ENCODE measurements around the gene CD52.
A peak's percentile ranks its signal among the peaks of the same experiment; 100 is the strongest.
"Not testable (repeated sequence)": the region's sequence is repeated elsewhere in the genome, so short reads cannot be mapped to it uniquely, and the experiment has no call there.

CD52 gene

GRCh38 chr1:26297057-26297790 is 20.5 kb upstream of the CD52 start:
- peak overlapping the region; percentile 70 for H3K27ac ChIP-seq
- no peak for DNase-seq (ENCODE audit: low read depth, low spot score)

- H3K27ac ChIP-seq: peak overlapping the region; percentile 70
- no peak for DNase-seq (ENCODE audit: low read depth, low spot score)
Measured at GRCh38 chr1:26297791-26298124, 20.0 kb upstream of the CD52 start.

GRCh38 chr1:26300578-26301275 is 17.0 kb upstream of the CD52 start:
- DNase-seq (ENCODE audit: low read depth, low spot score): no peak
- H3K27ac ChIP-seq: no peak overlapping the region

GRCh38 chr1:26302733-26303405 is 14.9 kb upstream of the CD52 start:
- DNase-seq (ENCODE audit: low read depth, low spot score): no peak
- H3K27ac ChIP-seq: no peak overlapping the region

GRCh38 chr1:26305667-26306289 is 12.0 kb upstream of the CD52 start:
- DNase-seq (ENCODE audit: low read depth, low spot score): no peak
- H3K27ac ChIP-seq: no peak overlapping the region

- H3K27ac ChIP-seq: no peak within 1 kb of the TSS
- peak; percentile 77 for DNase-seq (ENCODE audit: low read depth, low spot score)
Measured at GRCh38 chr1:26306290-26307229, 11.2 kb upstream of the CD52 start, which contains the start of gene UBXN11. Gene UBXN11, minus strand, starts transcription at chr1:26306636. Its CDS starts 3,753 bp downstream, at chr1:26302883.

GRCh38 chr1:26307363-26307781 is 10.4 kb upstream of the CD52 start:
- H3K27ac ChIP-seq: no peak overlapping the region
- no peak for DNase-seq (ENCODE audit: low read depth, low spot score)

GRCh38 chr1:26307966-26308899 is 9.5 kb upstream of the CD52 start:
- DNase-seq (ENCODE audit: low read depth, low spot score): not testable (repeated sequence)

GRCh38 chr1:26314501-26314900 is 3.3 kb upstream of the CD52 start:
- no peak for DNase-seq (ENCODE audit: low read depth, low spot score)
- H3K27ac ChIP-seq: no peak overlapping the region

More at GRCh38 chr1:26307966-26308899, 9.5 kb upstream of the CD52 start:
- H3K27ac ChIP-seq: not testable (repeated sequence)

- DNase-seq (ENCODE audit: low read depth, low spot score): no peak
- H3K27ac ChIP-seq: no peak overlapping the region
Measured at GRCh38 chr1:26315874-26316850, 1.6 kb upstream of the CD52 start.

GRCh38 chr1:26317146-26317545 is 612 bp upstream of the CD52 start:
- DNase-seq (ENCODE audit: low read depth, low spot score): no peak
- H3K27ac ChIP-seq: no peak overlapping the region

- no peak overlapping the region for H3K27ac ChIP-seq
- DNase-seq (ENCODE audit: low read depth, low spot score): no peak
Measured at GRCh38 chr1:26318338-26319064, 743 bp downstream of the CD52 start.

- no peak overlapping the region for H3K27ac ChIP-seq
Measured at GRCh38 chr1:26320896-26321295, 3.1 kb downstream of the CD52 start.

GRCh38 chr1:26321315-26322041 is 3.7 kb downstream of the CD52 start:
- no peak overlapping the region for H3K27ac ChIP-seq

More at GRCh38 chr1:26320896-26321295, 3.1 kb downstream of the CD52 start:
- no peak for DNase-seq (ENCODE audit: low read depth, low spot score)

GRCh38 chr1:26322042-26322331 is 4.2 kb downstream of the CD52 start:
- no peak overlapping the region for H3K27ac ChIP-seq
- DNase-seq (ENCODE audit: low read depth, low spot score): no peak

More at GRCh38 chr1:26321315-26322041, 3.7 kb downstream of the CD52 start:
- no peak for DNase-seq (ENCODE audit: low read depth, low spot score)

GRCh38 chr1:26323382-26323781 is 5.6 kb downstream of the CD52 start:
- no peak overlapping the region for H3K27ac ChIP-seq

More at GRCh38 chr1:26323382-26323781, 5.6 kb downstream of the CD52 start:
- DNase-seq (ENCODE audit: low read depth, low spot score): no peak
